ENCODE measurements around the gene MVB12B. TPM values are rescaled to one million over a fixed set of nuclear protein-coding genes. Genes with fewer than 3 reads are reported as not detected.

Gene MVB12B
- polyA plus RNA-seq, 1 donor from 2014 or later: 39.5 TPM

DNA sequence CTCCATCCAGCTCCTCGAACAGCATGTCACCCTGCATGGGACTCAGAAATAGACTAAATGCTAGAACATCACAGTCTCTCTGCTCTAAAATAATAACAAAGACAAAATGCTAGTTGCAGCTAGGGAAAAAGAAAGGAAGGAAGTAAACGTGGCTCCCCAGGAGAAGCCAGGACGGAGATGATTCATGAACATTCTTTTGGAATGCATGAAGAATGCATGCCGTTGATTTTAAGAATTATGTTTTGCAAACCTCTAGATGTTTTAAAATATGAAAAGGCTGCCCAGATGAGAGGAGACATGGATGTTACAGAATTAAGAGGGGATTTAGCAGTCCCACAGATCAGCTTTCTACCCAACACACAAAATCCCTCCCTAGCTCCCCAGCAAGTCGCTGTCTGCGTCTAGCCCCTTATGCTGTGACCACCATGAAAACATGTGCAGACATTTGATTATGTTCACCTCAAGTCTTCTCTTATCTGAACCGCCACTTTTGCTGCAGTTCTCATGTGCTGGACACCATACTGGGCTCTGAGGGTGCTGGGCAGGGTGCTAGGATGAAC lies 147.7 kb downstream of the MVB12B start:
- Histone ChIP-seq H2AFZ (ENCODE audit: low read depth, low read length) (no peak overlapping the region), H3K9ac (ENCODE audit: low read length) (no peak overlapping the region), H3K9me2 (ENCODE audit: insufficient read depth, low read length) (no peaks in the 10 kb centered on the region), H3K4me2 (ENCODE audit: low read length) (no peak overlapping the region), H3F3A (ENCODE audit: insufficient read depth, low read length, poor library complexity, severe bottlenecking) (no peaks in the 10 kb centered on the region), H3K4me3 (ENCODE audit: low read length) (no peak overlapping the region), H3K27ac (ENCODE audit: low read length) (no peak overlapping the region), H3K9me3 (ENCODE audit: low read length) (no peaks in the 10 kb centered on the region), H3K36me3 (ENCODE audit: insufficient read depth, low read length) (no peaks in the 10 kb centered on the region), H4K20me1 (ENCODE audit: insufficient read depth) (no peaks in the 10 kb centered on the region), H3K27me3 (ENCODE audit: insufficient read depth, low read depth, low read length) (no peaks in the 10 kb centered on the region), H3K79me2 (replicated peaks; ENCODE audit: insufficient read depth, low read length) (no peaks in the 10 kb centered on the region)
- TF ChIP-seq POLR2AphosphoS5 (IDR thresholded peaks at IDR 0.05): no peak
- TF ChIP-seq TAF1 (IDR thresholded peaks at IDR 0.05; ENCODE audit: low read depth): no peak
- no peak for TF ChIP-seq SMC3 (conservative IDR thresholded peaks at IDR 0.05; ENCODE audit: poor library complexity)
- TF ChIP-seq, protein P1, sequence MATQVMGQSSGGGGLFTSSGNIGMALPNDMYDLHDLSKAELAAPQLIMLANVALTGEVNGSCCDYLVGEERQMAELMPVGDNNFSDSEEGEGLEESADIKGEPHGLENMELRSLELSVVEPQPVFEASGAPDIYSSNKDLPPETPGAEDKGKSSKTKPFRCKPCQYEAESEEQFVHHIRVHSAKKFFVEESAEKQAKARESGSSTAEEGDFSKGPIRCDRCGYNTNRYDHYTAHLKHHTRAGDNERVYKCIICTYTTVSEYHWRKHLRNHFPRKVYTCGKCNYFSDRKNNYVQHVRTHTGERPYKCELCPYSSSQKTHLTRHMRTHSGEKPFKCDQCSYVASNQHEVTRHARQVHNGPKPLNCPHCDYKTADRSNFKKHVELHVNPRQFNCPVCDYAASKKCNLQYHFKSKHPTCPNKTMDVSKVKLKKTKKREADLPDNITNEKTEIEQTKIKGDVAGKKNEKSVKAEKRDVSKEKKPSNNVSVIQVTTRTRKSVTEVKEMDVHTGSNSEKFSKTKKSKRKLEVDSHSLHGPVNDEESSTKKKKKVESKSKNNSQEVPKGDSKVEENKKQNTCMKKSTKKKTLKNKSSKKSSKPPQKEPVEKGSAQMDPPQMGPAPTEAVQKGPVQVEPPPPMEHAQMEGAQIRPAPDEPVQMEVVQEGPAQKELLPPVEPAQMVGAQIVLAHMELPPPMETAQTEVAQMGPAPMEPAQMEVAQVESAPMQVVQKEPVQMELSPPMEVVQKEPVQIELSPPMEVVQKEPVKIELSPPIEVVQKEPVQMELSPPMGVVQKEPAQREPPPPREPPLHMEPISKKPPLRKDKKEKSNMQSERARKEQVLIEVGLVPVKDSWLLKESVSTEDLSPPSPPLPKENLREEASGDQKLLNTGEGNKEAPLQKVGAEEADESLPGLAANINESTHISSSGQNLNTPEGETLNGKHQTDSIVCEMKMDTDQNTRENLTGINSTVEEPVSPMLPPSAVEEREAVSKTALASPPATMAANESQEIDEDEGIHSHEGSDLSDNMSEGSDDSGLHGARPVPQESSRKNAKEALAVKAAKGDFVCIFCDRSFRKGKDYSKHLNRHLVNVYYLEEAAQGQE (IDR thresholded peaks at IDR 0.05; ENCODE audit: borderline replicate concordance): no peak
- TF ChIP-seq EP300 (conservative IDR thresholded peaks at IDR 0.05; ENCODE audit: poor library complexity, severe bottlenecking): no peak
- no peak for TF ChIP-seq RAD21 (conservative IDR thresholded peaks at IDR 0.05)
- no peak for TF ChIP-seq MXI1 (conservative IDR thresholded peaks at IDR 0.05; ENCODE audit: poor library complexity, severe bottlenecking)
- TF ChIP-seq EZH2 (IDR thresholded peaks at IDR 0.05; ENCODE audit: borderline replicate concordance, insufficient read depth, low read length, poor library complexity, severe bottlenecking): no peak
- TF ChIP-seq, protein P2, sequence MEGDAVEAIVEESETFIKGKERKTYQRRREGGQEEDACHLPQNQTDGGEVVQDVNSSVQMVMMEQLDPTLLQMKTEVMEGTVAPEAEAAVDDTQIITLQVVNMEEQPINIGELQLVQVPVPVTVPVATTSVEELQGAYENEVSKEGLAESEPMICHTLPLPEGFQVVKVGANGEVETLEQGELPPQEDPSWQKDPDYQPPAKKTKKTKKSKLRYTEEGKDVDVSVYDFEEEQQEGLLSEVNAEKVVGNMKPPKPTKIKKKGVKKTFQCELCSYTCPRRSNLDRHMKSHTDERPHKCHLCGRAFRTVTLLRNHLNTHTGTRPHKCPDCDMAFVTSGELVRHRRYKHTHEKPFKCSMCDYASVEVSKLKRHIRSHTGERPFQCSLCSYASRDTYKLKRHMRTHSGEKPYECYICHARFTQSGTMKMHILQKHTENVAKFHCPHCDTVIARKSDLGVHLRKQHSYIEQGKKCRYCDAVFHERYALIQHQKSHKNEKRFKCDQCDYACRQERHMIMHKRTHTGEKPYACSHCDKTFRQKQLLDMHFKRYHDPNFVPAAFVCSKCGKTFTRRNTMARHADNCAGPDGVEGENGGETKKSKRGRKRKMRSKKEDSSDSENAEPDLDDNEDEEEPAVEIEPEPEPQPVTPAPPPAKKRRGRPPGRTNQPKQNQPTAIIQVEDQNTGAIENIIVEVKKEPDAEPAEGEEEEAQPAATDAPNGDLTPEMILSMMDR (IDR thresholded peaks at IDR 0.05; ENCODE audit: poor library complexity, severe bottlenecking): no peak

DNA sequence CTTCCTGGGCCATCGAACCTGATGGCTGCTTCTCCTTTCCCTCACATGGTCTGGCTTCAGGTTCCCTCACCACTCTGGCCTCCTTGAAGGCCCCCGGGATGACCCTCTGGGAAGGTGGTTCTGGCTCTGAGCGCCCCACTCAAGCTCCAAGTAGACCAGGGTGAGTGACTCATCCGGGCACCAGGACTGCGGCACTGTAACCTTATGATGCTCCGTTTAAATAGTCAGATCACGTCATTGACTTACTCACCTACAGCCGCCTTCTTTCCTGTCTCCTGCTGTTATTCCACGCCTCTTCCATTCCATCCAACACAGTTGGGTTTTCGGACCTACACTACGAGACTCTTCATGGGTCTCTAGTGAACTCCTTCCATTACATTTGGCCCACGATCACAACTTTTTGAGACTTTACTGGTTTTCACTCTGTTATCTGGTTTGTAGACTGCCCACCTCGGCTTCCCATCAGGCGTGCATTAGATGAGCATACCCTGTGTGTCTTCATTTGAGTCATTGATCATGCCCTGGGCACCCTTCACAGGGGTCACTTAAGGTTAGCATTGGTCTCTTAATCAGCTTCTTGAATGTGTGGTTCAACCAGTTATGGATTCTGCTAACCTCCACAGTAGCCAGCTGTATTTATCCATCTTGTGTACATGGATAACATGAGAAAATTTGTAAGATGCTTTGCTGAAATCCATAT lies 148.3 kb downstream of the MVB12B start:
- H3K9ac ChIP-seq (ENCODE audit: low read length): no peak overlapping the region
- H2AFZ ChIP-seq (ENCODE audit: low read depth, low read length): no peak overlapping the region

More for the DNA sequence above, 148.3 kb downstream of the MVB12B start:
- Histone ChIP-seq H3F3A (ENCODE audit: insufficient read depth, low read length, poor library complexity, severe bottlenecking) (no peaks in the 10 kb centered on the region), H3K79me2 (replicated peaks; ENCODE audit: insufficient read depth, low read length) (no peaks in the 10 kb centered on the region), H3K9me2 (ENCODE audit: insufficient read depth, low read length) (no peaks in the 10 kb centered on the region), H3K4me3 (ENCODE audit: low read length) (no peak overlapping the region), H3K9me3 (ENCODE audit: low read length) (no peaks in the 10 kb centered on the region), H3K4me2 (ENCODE audit: low read length) (no peak overlapping the region), H3K27me3 (ENCODE audit: insufficient read depth, low read depth, low read length) (no peaks in the 10 kb centered on the region), H4K20me1 (ENCODE audit: insufficient read depth) (no peaks in the 10 kb centered on the region), H3K36me3 (ENCODE audit: insufficient read depth, low read length) (no peaks in the 10 kb centered on the region), H3K27ac (ENCODE audit: low read length) (no peak overlapping the region)
- TF ChIP-seq MXI1 (conservative IDR thresholded peaks at IDR 0.05; ENCODE audit: poor library complexity, severe bottlenecking) (no peak), SMC3 (conservative IDR thresholded peaks at IDR 0.05; ENCODE audit: poor library complexity) (no peak), TAF1 (IDR thresholded peaks at IDR 0.05; ENCODE audit: low read depth) (no peak), RAD21 (conservative IDR thresholded peaks at IDR 0.05) (no peak), EP300 (conservative IDR thresholded peaks at IDR 0.05; ENCODE audit: poor library complexity, severe bottlenecking) (no peak), EZH2 (IDR thresholded peaks at IDR 0.05; ENCODE audit: borderline replicate concordance, insufficient read depth, low read length, poor library complexity, severe bottlenecking) (no peak), POLR2AphosphoS5 (IDR thresholded peaks at IDR 0.05) (no peak)
- TF ChIP-seq, protein P2 (IDR thresholded peaks at IDR 0.05; ENCODE audit: poor library complexity, severe bottlenecking): no peak
- TF ChIP-seq, protein P1 (IDR thresholded peaks at IDR 0.05; ENCODE audit: borderline replicate concordance): no peak
